Fibroblast of lung (primary cell): ENCODE data around the gene PIGP.

Experiments
- CTCF ChIP-seq, 2 donors: IDR thresholded peaks in 1 of 2; conservative IDR thresholded peaks in 1 of 2; 1 replicate in 1 of 2; 2 replicates in 1 of 2; pipeline ENCODE4 v1.5.1; 2011 to 2012; ENCODE audit warnings: low read length in 2 of 2, control low read depth in 1 of 2, inconsistent platforms in 1 of 2, low read depth in 1 of 2, mild to moderate bottlenecking in 1 of 2
- EZH2 ChIP-seq: IDR thresholded peaks from 2 replicates; pipeline ENCODE4 v1.5.1; 2012; ENCODE audit warnings: low read length, control low read depth, mild to moderate bottlenecking; ENCODE audit errors: missing control alignments

- no peak for TF ChIP-seq CTCF (conservative IDR thresholded peaks at IDR 0.05 in 1 of 2, IDR thresholded peaks at IDR 0.05 in 1 of 2; ENCODE audit: low read depth in 1 of 2, low read length in 2 of 2)
- TF ChIP-seq EZH2, result no peak
These were observed 9.5 kb upstream of the PIGP start for GRCh38 chr21:37082375-37082774.
